Motor neuron (in vitro differentiated cells): ENCODE results near the gene MYBPC2. TPM values are rescaled to one million over a fixed set of nuclear protein-coding genes. Genes with fewer than 3 reads are reported as not detected.

Experiments used
- ATAC-seq, 8 experiments: fragments of 200-7000 bp; cut with Tn5 transposase; replicated peaks in 6 of 8; 2 replicates each; pipeline ENCODE4 v1.8.0; 2021; ENCODE audit warnings: mild to moderate bottlenecking in 8 of 8, moderate library complexity in 8 of 8
- H3K27ac ChIP-seq, 2 donors: fragments of 250-450 bp; sonication (Bioruptor Pico); 2 replicates each; pipeline ENCODE4 v1.9.0; 2021; ENCODE audit warnings: antibody characterized with exemption in 2 of 2, mild to moderate bottlenecking in 2 of 2, moderate library complexity in 1 of 2
- H3K4me1 ChIP-seq, 2 donors: fragments of 250-450 bp; sonication (Bioruptor Pico); replicated peaks in 1 of 2; 2 replicates each; pipeline ENCODE4 v1.6.1; 2021; ENCODE audit warnings: antibody characterized with exemption in 2 of 2, mild to moderate bottlenecking in 2 of 2, moderate library complexity in 1 of 2
- H3K4me3 ChIP-seq, 5 donors: fragments of 250-450 bp; sonication (Bioruptor Pico); 2 replicates each; pipeline ENCODE4 v1.9.0; 2021; ENCODE audit warnings: antibody characterized with exemption in 5 of 5, mild to moderate bottlenecking in 5 of 5, moderate library complexity in 4 of 5
- WGBS, 10 experiments: fragments of 450-650 bp; shearing (Covaris generic); methylation state at CpG; one replicate each; pipeline ENCODE4 v1.0.0; 2022; 5-methylcytosine and 5-hydroxymethylcytosine counted together
- in situ Hi-C, 9 experiments: fragments of 400-800 bp; cut with MboI; loops; one replicate each; pipeline ENCODE4 v1.15.0; 2021; ENCODE audit warnings: low sequenced_read_pairs in 9 of 9, low pct_unique_long_range_greater_than_20kb in 2 of 9; ENCODE audit not compliant: unreplicated experiment in 9 of 9
- total RNA-seq, 8 experiments: library from RNA; unstranded; fragments of 300-600 nt; gene quantifications; 2 replicates each; pipeline versions ENCODE4 v1.2.3 to v1.2.4, GENCODE V29; 2022

The MYBPC2 gene
- total RNA-seq, 8 experiments from 2014 or later, result 0.04 to 0.27 (median 0.11) TPM; not detected in 4

GRCh38 chr19:50496189-50497021 is 63.7 kb downstream of the MYBPC2 start:
- WGBS, 10 experiments, result 47 to 82% (median 55%) methylated on average over 1 to 21 of the region's 30 CpGs; no CpG with 5 or more reads in 3 of the 10 experiments
- Histone ChIP-seq H3K4me1 (peaks cover 23 to 36% of the 10 kb centered on the region in 2 donors), H3K27ac (no peak overlapping the region), H3K4me3 (no peak overlapping the region)
- peak in 7 of 8 experiments; percentile 11 to 85 (median 79) for ATAC-seq
- in situ Hi-C loops, result no loop called here

GRCh38 chr19:50497022-50497405 is 64.3 kb downstream of the MYBPC2 start:
- WGBS, 10 experiments, result 0 to 64% (median 50%) methylated on average over 1 to 7 of the region's 8 CpGs; no CpG with 5 or more reads in 1 of the 10 experiments
- Histone ChIP-seq H3K4me1 (peaks cover 17 to 32% of the 10 kb centered on the region in 2 donors), H3K27ac (no peak overlapping the region), H3K4me3 (no peak overlapping the region)
- in situ Hi-C loops, result no loop called here
- peak in 1 of 8 experiments; percentile 3 for ATAC-seq

DNA sequence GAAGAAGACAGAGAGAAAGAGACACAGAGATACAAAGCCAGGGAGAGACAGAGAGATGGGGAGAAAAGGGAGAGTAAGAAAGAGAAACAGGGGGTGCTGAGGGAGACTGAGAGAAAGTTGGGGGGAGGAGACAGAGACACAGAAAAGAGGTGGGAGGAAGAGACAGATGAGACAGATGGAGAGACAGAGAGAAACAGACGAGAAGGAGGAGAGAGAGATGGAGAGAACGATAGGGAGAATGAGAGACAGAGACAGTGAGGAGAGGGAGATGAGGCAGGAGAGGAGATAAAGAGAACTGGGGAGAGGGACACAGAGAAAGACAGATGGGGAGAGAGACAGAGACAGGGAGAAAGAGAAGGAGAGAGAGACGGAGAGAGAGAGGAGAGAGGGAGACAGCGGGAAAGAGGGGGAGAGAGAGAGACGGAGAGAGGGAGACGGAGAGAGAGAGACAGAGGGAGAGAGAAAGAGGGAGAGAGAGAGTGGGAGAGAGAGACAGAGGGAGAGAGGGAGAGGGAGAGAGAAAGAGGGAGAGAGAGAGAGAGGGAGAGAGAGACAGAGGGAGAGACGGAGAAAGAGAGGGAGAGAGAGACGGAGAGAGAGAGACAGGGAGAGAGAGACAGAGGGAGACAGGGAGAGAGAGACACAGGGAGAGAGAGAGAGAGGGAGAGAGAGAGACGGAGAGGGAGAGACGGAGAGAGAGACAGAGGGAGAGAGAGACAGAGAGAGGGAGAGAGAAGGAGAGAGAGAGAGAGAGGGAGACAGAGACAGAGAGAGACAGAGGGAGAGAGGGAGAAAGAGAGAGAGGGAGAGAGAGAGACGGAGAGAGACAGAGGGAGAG is 65.7 kb downstream of the MYBPC2 start:
- no peak overlapping the region for H3K27ac ChIP-seq
- in situ Hi-C loops, result no loop called here
- H3K4me3 ChIP-seq, result no peak overlapping the region
- no peak for ATAC-seq
- 17 to 79% (median 42%) methylated on average over 1 to 11 of the region's 11 CpGs; no CpG with 5 or more reads in 1 of the 10 experiments for WGBS, 10 experiments
- peaks cover 13 to 27% of the 10 kb centered on the region in 2 donors for H3K4me1 ChIP-seq

GRCh38 chr19:50500060-50500752 is 67.5 kb downstream of the MYBPC2 start:
- in situ Hi-C loops, result no loop called here
- Histone ChIP-seq H3K4me1 (peaks cover 13 to 27% of the 10 kb centered on the region in 2 donors), H3K27ac (no peak overlapping the region), H3K4me3 (peak overlapping the region in 1 of 5 donors; percentile 14)
- 15 to 66% (median 34%) methylated on average over 3 to 14 of the region's 27 CpGs; no CpG with 5 or more reads in 6 of the 10 experiments for WGBS, 10 experiments
- ATAC-seq, result peak; percentile 37 to 76 (median 70)

DNA sequence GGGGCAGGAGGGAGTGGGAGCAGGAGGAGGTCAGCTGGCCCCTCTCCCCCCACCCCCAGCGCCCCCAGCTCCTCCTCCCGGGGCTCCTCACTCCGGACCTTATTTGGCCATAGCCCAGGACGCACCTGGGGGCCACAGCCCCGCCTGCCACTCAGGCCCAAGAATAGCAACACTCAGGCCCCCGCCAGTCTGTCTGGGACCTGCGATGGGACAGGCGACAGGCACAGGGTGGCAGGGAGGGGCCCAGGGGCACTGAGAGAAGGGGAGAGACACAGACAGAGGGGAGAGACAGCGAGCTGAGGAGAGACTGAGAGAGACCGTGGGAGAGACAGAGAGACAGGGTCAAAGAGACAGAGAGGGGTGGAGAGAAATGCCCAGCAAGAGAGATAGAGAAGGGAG is 68.1 kb downstream of the MYBPC2 start:
- in situ Hi-C loops, result no loop called here
- Histone ChIP-seq H3K4me3 (no peak overlapping the region), H3K27ac (no peak overlapping the region), H3K4me1 (peaks cover 13 to 27% of the 10 kb centered on the region in 2 donors)
- 20 to 49% methylated on average over 1 to 5 of the region's 10 CpGs; no CpG with 5 or more reads in 8 of the 10 experiments for WGBS, 10 experiments
- ATAC-seq, result peak in 5 of 8 experiments; percentile 2 to 32 (median 28)

DNA sequence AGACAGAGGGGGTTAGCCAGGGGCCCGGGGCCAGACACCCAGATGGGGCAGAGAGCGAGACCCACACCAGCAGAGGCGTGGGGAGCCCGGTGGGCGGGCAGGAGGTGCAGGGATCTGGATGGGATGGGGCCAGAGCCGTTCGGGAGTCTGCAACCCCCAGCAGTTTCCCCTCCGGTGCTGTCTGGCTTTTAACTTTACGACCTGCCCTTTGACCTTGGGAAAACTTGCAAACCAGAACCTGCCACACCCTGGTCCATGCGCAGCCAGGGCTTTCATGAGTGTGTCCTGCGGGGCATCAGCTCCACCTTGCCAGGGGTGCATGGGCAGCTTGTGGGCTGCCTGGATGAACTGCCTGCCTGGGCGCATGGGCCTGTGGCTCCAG is 68.5 kb downstream of the MYBPC2 start:
- H3K27ac ChIP-seq, result no peak overlapping the region
- WGBS, 10 experiments, result 30 to 52% methylated on average over 2 of the region's 12 CpGs; no CpG with 5 or more reads in 8 of the 10 experiments
- peaks cover 13 to 26% of the 10 kb centered on the region in 2 donors for H3K4me1 ChIP-seq
- no peak overlapping the region for H3K4me3 ChIP-seq
- in situ Hi-C loops, result no loop called here
- peak in 2 of 8 experiments; percentile 5 to 11 for ATAC-seq

DNA sequence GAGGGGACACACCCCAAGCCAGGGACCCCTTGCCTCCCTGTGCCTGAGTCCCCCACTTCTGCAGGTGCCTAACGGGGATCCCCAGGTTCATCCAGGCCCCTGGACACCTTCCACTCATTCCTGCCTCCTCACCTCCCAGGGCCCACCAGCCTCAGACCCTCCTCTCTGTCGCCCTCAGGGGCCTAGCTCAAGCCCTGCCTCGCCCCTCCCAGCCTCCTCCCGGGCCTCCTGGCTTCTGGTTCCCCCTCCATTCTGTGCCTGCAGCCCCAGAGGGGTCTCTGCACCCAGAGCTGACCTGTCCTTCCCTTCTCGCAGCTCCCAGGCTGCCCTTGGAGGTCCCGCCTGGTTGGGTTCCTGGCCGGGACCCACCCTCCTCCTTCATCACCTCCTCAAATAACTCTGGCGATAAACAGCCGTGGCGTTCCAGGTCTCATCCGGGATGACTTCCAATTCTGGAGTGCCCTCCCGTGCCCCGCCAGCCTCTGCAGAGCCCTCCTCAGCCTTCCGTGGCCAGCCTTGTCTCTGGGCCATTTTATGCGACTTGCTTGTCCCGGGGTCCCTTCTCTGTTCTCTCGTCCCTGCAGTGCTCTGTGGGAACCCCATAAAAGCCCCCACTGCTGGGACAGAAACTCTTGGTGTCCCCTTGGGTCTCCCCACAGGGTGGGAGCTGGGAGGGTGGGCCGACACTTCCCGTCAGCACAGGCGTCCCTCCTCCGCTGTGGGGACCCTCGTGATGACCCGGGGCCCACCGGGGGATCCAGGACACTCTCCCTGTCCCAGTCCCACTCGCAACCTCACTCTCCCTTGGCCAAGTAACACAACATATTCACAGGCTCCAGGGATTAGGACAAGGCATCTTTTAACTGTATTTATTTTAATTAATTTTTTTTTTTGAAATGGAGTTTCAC is 69.1 kb downstream of the MYBPC2 start:
- H3K4me1 ChIP-seq, result peaks cover 13 to 20% of the 10 kb centered on the region in 2 donors
- H3K4me3 ChIP-seq, result no peak overlapping the region
- in situ Hi-C loops, result no loop called here
- WGBS, 10 experiments, result 0 to 89% (median 34%) methylated on average over 1 to 11 of the region's 25 CpGs; no CpG with 5 or more reads in 6 of the 10 experiments
- no peak for ATAC-seq
- no peak overlapping the region for H3K27ac ChIP-seq

DNA sequence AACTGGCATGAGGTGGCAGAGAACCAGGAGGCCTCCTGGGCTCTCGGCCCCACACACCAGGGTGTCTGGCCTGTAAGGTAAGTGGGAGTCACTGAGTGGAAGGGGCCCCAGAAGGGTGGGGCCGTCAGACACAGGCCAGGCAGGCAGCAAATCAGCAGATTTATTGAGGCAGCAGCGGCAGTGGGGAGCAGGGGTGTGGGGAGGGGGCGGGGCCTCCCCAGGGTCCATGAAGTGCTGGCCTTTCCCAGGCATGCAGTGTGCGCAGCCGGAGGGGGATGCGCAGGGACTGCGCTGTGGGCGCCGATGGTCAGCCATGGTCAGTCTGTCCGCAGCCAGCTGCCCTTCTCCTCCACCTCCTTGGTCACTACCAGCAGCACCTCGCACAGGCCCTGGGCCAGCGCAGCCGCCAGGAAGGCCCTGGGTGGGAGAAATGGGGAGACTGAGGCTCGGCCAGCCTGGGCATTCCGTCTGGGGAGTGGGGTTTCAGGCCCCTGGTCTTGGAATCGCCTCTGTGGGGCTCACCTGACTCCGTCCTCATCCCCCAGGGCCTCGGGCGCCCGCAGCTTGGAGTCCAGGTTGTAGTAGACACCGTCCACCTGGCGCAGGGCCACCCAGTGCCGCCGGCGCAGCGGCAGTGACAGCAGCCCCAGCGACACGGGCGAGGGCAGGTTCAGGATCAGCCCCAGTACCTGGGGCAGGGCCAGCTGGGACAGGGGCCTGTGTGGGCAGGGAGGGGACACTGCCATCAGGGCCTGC is 73.3 kb downstream of the MYBPC2 start:
- WGBS, 10 experiments, result 83 to 100% (median 89%) methylated on average over 1 to 8 of the region's 30 CpGs; no CpG with 5 or more reads in 6 of the 10 experiments
- ATAC-seq, result no peak
- Histone ChIP-seq H3K4me3 (no peak overlapping the region), H3K27ac (no peak overlapping the region), H3K4me1 (peaks cover 24 to 30% of the 10 kb centered on the region in 2 donors)
- in situ Hi-C loops, result no loop called here

GRCh38 chr19:50506700-50507099 is 74.0 kb downstream of the MYBPC2 start:
- no peak for ATAC-seq
- in situ Hi-C loops, result no loop called here
- WGBS, 10 experiments, result no CpG with 5 or more reads among the region's 10 CpGs
- Histone ChIP-seq H3K27ac (no peak overlapping the region), H3K4me3 (no peak overlapping the region), H3K4me1 (peaks cover 24 to 25% of the 10 kb centered on the region in 2 donors)

DNA sequence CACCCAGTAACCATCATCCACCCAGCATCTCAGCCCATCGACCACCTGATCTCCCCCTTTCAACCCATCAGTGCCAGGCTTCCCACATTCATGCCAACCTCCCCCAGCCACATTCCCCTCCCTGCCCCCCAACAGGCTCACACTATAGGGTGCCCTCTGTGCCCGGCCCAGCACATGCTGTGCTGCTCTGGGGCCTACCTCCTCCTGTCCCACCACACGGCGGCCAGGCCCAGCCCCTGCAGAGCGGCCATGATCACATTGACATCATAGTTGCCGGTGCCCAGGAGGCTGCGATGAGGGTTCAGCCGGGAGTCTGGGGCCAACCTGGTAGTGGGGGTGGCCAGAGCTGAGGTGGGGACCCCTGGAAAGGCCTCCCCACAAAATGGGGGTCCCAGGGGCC is 74.7 kb downstream of the MYBPC2 start:
- no peak overlapping the region for H3K4me3 ChIP-seq
- WGBS, 10 experiments, result no CpG with 5 or more reads among the region's 8 CpGs
- H3K4me1 ChIP-seq, result peaks cover 30 to 31% of the 10 kb centered on the region in 2 donors
- H3K27ac ChIP-seq, result no peak overlapping the region
- ATAC-seq, result no peak
- in situ Hi-C loops, result no loop called here

DNA sequence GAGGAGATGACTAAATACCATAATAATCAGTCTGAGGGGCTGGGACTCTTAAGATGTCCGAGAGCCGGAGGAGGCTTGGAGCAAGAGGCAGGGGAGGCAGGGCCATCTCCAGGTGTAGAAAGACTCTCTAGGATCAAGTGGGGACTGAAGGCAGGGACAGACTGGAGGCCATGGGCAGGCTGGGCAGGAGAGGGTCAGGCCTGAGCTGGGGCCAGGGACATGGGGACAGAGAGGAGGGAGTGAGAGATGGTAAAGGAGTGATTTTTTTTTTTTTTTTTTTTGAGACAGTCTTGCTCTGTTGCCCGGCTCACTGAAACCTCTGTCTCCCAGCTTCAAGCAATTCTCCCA is 76.1 kb downstream of the MYBPC2 start:
- H3K4me1 ChIP-seq, result peaks cover 40 to 45% of the 10 kb centered on the region in 2 donors
- in situ Hi-C loops, result no loop called here
- peak overlapping the region; percentile 92 to 93 for H3K27ac ChIP-seq
- ATAC-seq, result no peak
- no peak overlapping the region for H3K4me3 ChIP-seq
- whole genome bisulfite sequencing, 10 experiments, result 50 to 100% (median 55%) methylated on average over 1 to 2 of the region's 3 CpGs; no CpG with 5 or more reads in 7 of the 10 experiments
